HG02642 (cell line): ENCODE results near the gene SEPHS1.
"Not testable (repeated sequence)": the region's sequence is repeated elsewhere in the genome, so short reads cannot be mapped to it uniquely, and the experiment has no call there.

ENCODE experiments used
- ATAC-seq: cut with Tn5 transposase; IDR thresholded peaks from one replicate; pipeline ENCODE4 v1.9.1; 2021; ENCODE audit warnings: mild to moderate bottlenecking; ENCODE audit not compliant: unreplicated experiment, poor library complexity

Gene SEPHS1

GRCh38 chr10:13348216-13349017 is at the start of gene SEPHS1:
SEPHS1 (minus strand) TSS chr10:13348293; CDS start chr10:13344950, 3,343 bp downstream.
- ATAC-seq: peak; percentile 68

DNA sequence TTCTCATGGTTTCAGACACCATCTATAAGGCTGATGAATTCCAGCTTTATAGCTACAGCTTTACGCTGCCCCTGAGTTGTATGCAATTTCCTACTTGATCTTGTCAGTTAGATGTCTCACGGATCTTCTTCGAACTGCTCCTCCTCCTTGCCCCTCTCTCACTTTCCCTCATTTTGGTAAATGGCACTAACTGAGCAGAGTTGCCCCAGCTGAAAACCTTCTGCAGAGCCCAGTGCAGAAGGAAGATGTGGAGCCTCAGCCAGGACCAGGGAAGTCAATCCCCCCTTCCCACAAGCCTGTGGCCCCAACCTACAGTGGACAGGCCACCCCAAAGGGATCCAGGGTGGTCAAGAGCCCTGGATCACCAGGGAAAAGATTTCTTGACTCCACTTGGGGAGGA is 49.0 kb upstream of the SEPHS1 start:
- ATAC-seq: no peak

DNA sequence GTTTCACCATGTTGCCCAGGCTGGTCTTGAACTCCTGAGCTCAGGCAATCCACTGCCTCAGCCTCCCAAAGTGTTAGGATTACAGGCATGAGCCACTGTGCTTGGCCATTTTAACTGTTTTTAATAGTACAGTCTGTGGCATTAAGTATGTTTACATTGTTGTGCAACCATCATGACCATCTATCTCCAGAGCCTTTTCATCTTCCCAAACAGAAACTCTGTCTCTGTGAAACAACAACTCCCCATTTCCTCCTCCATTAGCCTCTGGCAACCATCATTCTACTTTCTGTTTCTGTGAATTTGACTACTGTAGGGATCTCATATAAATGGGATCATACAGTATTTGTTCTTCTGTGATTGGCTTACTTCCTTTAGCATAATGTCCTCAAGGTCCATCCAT is 48.3 kb upstream of the SEPHS1 start:
- ATAC-seq: no peak

GRCh38 chr10:13395540-13395939 is 47.4 kb upstream of the SEPHS1 start:
- ATAC-seq: no peak

DNA sequence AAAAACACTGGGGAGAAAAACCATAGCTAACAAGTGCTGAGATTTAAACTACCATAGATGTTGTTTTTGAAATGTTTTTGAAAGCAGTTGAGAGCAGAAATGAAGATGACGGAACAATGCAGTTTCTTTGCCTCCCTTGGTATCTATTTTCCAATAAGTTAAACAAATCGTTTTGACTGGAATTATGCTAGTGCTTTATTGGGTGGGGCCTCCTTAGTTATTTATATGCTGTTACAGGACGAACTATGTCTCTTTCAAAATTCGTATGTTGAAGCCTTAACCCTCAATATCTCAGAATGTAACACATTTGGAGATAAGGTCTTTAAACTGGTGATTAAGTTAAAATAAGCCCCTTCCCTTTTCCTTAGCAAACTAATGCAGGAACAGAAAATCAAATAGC is 45.5 kb upstream of the SEPHS1 start:
- no peak for ATAC-seq

GRCh38 chr10:13392701-13393100 is 44.6 kb upstream of the SEPHS1 start:
- no peak for ATAC-seq

GRCh38 chr10:13390604-13391522 is 42.8 kb upstream of the SEPHS1 start:
- ATAC-seq: no peak

DNA sequence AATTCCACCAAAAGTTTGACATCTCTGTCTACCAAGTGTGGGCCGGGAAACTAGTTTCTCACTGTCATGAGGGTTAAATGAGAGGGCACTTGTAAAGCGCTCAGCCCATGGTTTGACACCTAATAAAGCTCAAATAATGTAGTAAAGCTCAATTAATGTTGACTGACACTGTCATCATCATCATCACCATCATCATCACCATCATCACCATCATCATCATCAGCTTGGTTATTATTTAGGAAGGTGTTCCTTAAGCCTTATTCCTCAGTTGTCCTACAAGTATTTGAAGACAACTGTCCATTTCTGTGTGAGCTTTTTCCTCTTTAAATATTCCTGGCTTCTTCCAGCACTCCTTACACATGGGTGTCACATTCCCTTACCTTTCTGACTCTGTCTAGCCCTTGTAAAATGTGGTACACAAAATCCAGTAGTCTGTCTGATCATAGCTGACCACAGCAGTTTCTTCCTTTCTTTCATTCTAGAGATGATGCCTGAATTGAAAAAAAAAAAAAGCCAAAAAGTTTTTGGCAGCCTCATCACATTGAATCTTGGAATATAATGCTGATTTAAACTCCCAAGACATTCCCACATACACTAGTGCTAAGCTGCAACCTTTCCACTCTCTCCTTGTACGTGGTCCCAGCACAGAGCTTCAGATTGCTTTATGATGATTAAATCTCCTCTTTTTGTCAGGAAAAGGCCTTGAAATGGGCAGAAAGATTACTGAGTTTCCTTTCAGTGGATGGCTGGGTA is 40.6 kb upstream of the SEPHS1 start:
- ATAC-seq: no peak

DNA sequence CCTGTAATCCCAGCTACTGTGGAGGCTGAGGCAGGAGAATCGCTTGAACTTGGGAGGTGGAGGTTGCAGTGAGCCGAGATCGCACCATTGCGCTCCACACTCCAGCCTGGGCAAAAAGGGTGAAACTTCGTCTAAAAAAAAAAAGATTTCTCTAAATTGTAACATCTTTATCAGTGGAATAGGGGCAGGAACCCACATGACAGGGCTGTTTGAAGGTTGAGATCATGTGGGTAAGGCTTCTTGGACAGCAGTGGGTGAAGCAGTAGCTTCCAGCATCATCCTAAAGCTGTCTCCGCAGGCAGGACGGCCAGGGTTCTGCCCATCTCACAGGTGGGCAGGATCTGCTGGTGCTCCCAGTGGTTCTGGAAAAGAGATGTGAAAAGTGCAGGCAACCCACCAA is 37.9 kb upstream of the SEPHS1 start:
- ATAC-seq: no peak

DNA sequence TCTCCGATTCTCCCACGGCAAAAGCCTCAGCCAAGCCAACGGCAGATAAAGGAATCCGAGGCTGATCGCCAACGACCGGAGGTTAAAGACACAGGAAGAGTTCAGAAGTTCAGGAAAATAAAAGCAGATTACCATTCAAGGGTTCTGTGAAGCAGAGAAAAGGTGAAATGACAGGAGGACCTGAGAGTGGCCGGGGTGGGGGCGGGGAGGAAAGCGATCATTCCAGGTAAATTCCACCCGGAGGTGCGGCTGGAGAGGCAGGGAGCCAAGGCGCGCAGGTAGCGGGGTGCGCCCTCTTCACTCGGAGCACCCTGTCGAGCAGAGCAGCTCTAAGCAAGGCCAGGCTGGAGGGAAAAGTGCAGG is 35.3 kb upstream of the SEPHS1 start:
- ATAC-seq: no peak

GRCh38 chr10:13382703-13383398 is 34.8 kb upstream of the SEPHS1 start:
- no peak for ATAC-seq

DNA sequence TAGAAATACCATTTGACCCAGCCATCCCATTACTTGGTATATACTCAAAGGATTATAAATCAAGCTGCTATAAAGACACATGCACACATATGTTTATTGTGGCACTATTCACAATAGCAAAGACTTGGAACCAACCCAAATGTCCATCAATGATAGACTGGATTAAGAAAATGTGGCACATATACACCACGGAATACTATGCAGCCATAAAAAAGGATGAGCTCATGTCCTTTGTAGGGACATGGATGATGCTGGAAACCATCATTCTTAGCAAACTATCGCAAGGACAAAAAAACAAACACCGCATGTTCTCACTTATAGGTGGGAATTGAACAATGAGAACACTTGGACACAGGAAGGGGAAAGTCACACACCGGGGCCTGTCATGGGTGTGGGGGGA is 31.0 kb upstream of the SEPHS1 start:
- ATAC-seq: not testable (repeated sequence)

DNA sequence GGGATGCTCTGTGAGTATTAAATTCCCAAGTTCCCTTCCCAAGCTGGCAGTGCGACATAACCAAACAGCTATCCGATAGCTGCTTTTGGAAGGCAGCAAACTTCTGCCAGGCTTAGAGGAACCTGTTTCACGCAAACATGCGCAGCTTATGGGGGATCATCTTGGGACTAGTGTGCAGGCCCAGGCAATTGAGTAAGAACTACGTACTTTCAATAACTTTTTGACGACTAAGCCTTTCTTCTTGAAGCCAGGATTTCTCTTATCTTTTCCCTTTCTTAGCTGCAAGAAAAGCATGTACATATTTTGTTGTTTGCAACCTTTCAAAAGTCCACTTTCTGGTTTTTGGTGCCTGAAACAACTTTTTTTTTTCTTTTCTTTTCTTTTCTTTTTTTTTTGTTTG is 28.7 kb upstream of the SEPHS1 start:
- ATAC-seq: no peak

- no peak for ATAC-seq
Observed at GRCh38 chr10:13376297-13376696, 28.2 kb upstream of the SEPHS1 start.

DNA sequence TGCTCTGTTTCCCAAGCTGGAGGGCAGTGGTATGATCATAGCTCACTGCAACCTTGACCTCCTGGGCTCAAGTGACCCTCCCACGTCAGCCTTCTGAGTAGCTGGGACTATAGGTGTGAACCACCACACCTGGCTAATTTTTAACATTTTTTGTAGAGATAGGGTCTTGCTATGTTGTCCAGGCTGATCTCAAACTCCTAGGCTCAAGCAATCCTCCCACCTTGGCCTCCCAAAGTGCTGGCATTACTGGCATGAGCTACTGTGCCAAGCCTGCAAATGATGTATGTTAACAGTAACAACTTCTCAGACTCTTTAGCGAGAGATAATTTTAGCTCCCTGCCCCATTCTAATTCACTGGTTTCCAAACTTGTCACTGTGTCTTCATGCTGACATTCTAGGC is 27.7 kb upstream of the SEPHS1 start:
- no peak for ATAC-seq

- ATAC-seq: no peak
Observed at GRCh38 chr10:13373644-13374043, 25.6 kb upstream of the SEPHS1 start.

DNA sequence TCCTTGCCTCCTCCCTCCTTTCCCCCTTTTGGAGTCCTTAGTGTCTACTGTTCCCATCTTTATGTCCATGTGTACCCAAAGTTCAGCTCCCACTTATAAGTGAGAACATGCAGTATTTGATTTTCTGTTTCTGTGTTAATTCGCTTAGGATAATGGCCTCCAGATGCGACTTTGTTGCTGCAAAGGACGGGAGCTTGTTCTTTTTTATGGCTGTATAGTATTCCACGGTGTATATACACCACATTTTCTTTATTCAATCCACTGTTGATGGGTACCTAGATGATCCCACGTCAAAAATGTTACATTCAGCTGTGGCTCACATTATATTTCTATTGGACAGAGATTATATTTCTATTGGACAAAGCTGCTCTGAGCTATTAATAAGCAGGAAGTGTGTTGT is 24.4 kb upstream of the SEPHS1 start:
- ATAC-seq: no peak

DNA sequence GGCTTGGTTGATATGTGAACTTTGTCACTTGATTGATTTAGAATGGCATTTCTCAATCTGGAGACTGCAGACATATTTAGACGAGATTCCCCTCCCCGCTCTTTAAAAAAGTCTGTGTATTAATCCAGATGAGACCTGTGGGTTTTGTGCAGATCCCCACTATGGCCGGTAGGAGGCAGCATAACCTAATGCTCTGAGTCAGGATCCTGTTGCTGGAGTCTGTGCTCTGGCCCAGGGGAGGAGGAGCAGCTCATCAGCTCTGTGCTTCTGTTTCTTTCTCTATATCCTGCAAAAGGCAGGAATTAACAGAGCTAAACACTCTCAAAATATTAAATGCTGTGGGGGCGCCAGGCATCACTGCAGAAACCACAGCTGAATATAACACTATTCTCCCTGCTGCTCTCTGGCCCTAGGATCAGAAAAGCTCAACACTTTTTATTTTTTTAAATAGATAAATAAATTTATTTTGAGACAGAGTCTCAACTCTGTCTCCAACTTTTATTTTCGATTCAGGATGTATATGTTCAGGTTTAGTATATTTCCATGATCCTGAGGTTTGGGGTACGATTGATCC is 23.9 kb upstream of the SEPHS1 start:
- peak; percentile 85 for ATAC-seq

DNA sequence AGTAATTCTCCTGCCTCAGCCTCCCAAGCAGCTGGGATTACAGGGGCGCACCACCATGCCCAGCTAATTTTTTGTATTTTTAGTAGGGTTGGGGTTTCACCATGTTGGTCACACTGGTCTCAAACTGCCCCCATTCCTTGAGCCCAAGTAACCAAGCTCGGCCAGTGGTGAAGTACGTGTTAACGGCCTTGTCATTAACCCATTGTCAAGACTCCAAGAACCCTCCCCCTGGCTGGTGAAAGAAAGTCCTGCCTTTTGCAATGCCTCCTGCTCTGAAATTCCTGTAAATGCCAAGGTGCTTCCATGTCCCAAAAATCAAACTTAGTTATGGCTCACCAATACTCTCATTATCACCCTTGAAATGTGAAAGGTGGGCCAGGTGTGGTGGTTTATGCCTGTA is 18.8 kb upstream of the SEPHS1 start:
- no peak for ATAC-seq

GRCh38 chr10:13365831-13366230 is 17.7 kb upstream of the SEPHS1 start:
- no peak for ATAC-seq
